ENCODE measurements around the gene STK24. TPM values are rescaled to one million over a fixed set of nuclear protein-coding genes. Genes with fewer than 3 reads are reported as not detected.

STK24 gene
- total RNA-seq, 4 donors from 2014 or later = 49.8 to 68.9 (median 57.0) TPM

- Histone ChIP-seq H3K27ac (no peak overlapping the region), H3K4me3 (no peak overlapping the region), H3K36me3 (peaks cover 0 to 65% (median 0%) of the 10 kb centered on the region in 3 donors), H3K27me3 (no peaks in the 10 kb centered on the region), H3K9me3 (no peaks in the 10 kb centered on the region), H3K4me1 (no peaks in the 10 kb centered on the region)
- 90 to 96% methylated on average over 27 to 31 of the region's 32 CpGs for WGBS, 2 donors
- no peak for DNase-seq (ENCODE audit: low spot score in 2 of 2)
- TF ChIP-seq, protein P1, sequence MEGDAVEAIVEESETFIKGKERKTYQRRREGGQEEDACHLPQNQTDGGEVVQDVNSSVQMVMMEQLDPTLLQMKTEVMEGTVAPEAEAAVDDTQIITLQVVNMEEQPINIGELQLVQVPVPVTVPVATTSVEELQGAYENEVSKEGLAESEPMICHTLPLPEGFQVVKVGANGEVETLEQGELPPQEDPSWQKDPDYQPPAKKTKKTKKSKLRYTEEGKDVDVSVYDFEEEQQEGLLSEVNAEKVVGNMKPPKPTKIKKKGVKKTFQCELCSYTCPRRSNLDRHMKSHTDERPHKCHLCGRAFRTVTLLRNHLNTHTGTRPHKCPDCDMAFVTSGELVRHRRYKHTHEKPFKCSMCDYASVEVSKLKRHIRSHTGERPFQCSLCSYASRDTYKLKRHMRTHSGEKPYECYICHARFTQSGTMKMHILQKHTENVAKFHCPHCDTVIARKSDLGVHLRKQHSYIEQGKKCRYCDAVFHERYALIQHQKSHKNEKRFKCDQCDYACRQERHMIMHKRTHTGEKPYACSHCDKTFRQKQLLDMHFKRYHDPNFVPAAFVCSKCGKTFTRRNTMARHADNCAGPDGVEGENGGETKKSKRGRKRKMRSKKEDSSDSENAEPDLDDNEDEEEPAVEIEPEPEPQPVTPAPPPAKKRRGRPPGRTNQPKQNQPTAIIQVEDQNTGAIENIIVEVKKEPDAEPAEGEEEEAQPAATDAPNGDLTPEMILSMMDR (IDR thresholded peaks at IDR 0.05) = no peak
- no peak for TF ChIP-seq EP300 (IDR thresholded peaks at IDR 0.05)
- no peak for TF ChIP-seq POLR2A (IDR thresholded peaks at IDR 0.05)
Measured at GRCh38 chr13:98439126-98439828, 137.6 kb downstream of the STK24 start.

GRCh38 chr13:98438246-98439125, 138.4 kb downstream of the STK24 start:
- H3K4me3 ChIP-seq = no peak overlapping the region
- WGBS, 2 donors = 91 to 95% methylated on average over 15 to 27 of the region's 27 CpGs
- no peak overlapping the region for H3K27ac ChIP-seq
- peaks cover 0 to 65% (median 0%) of the 10 kb centered on the region in 3 donors for H3K36me3 ChIP-seq
- no peaks in the 10 kb centered on the region for H3K4me1 ChIP-seq
- TF ChIP-seq, protein P1 (IDR thresholded peaks at IDR 0.05) = no peak
- TF ChIP-seq POLR2A (IDR thresholded peaks at IDR 0.05) (no peak), EP300 (IDR thresholded peaks at IDR 0.05) (no peak)
- no peaks in the 10 kb centered on the region for H3K27me3 ChIP-seq
- DNase-seq (ENCODE audit: low spot score in 2 of 2) = no peak
- H3K9me3 ChIP-seq = no peaks in the 10 kb centered on the region

- peaks cover 0 to 71% (median 0%) of the 10 kb centered on the region in 3 donors for H3K36me3 ChIP-seq
- DNase-seq (ENCODE audit: low spot score in 2 of 2) = no peak
- no peak overlapping the region for H3K27ac ChIP-seq
- H3K4me1 ChIP-seq = no peaks in the 10 kb centered on the region
- H3K27me3 ChIP-seq = no peaks in the 10 kb centered on the region
- H3K9me3 ChIP-seq = no peaks in the 10 kb centered on the region
- no peak overlapping the region for H3K4me3 ChIP-seq
- WGBS, 2 donors = 71 to 74% methylated on average over 12 of the region's 12 CpGs
- TF ChIP-seq EP300 (IDR thresholded peaks at IDR 0.05) = no peak
- TF ChIP-seq, protein P1 (IDR thresholded peaks at IDR 0.05) = no peak
- no peak for TF ChIP-seq POLR2A (IDR thresholded peaks at IDR 0.05)
Measured at GRCh38 chr13:98436233-98436910, 140.5 kb downstream of the STK24 start.

DNA sequence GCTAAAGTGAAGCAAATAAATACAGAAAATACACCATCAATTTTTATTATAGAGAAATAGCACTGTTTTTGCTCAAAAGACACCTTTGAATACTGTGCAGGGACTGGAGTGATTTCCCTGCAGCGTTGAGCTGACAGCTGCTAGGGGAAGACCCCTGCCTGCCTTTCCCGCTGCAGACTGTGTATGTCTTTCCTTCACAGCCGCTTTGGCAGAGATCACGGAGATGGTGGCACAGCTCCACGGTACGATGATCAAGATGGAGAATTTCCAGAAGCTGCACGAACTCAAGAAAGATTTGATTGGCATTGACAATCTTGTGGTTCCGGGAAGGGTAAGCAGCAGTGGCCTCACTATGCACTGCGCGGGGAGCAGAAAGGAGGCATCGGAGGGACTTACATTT, 141.5 kb downstream of the STK24 start:
- H3K4me1 ChIP-seq = no peaks in the 10 kb centered on the region
- no peak overlapping the region for H3K4me3 ChIP-seq
- no peaks in the 10 kb centered on the region for H3K27me3 ChIP-seq
- DNase-seq (ENCODE audit: low spot score in 2 of 2) = no peak
- no peak for TF ChIP-seq POLR2A (IDR thresholded peaks at IDR 0.05)
- TF ChIP-seq EP300 (IDR thresholded peaks at IDR 0.05) = no peak
- TF ChIP-seq, protein P1 (IDR thresholded peaks at IDR 0.05) = no peak
- no peaks in the 10 kb centered on the region for H3K9me3 ChIP-seq
- WGBS, 2 donors = 83 to 88% methylated on average over 11 of the region's 11 CpGs
- H3K36me3 ChIP-seq = peaks cover 0 to 67% (median 0%) of the 10 kb centered on the region in 3 donors
- no peak overlapping the region for H3K27ac ChIP-seq

Data from tibial nerve (tissue), 4 donors.